NOMO-1 treated with DMSO at 0.1 percent for 48 hours (cell line): ENCODE measurements around the gene CD300A.

Experiments used
- DNase-seq: peaks from one replicate; lab custom pipeline; 2025; ENCODE audit not compliant: unreplicated experiment; lab: John Stamatoyannopoulos, UW

Gene CD300A

GRCh38 chr17:74466111-74466827, at the start of gene CD300A:
Gene CD300A, plus strand, starts transcription at chr17:74466634. Its CDS starts 70 bp downstream, at chr17:74466704.
- peak; percentile 84 for DNase-seq

GRCh38 chr17:74417178-74418045, 49.0 kb upstream of the CD300A start:
- DNase-seq: peak; percentile 10

- no peak for DNase-seq
These were observed 46.5 kb upstream of the CD300A start for GRCh38 chr17:74419928-74420411.

- DNase-seq: no peak
These were observed 42.3 kb upstream of the CD300A start for GRCh38 chr17:74424117-74424516.

GRCh38 chr17:74424657-74425056, 41.8 kb upstream of the CD300A start:
- no peak for DNase-seq

GRCh38 chr17:74426551-74427047, 39.8 kb upstream of the CD300A start:
- DNase-seq: no peak

GRCh38 chr17:74427048-74427762, 39.2 kb upstream of the CD300A start:
- DNase-seq: no peak

GRCh38 chr17:74427763-74428153, 38.7 kb upstream of the CD300A start:
- no peak for DNase-seq

- no peak for DNase-seq
These were observed 36.6 kb upstream of the CD300A start for GRCh38 chr17:74429604-74430384.

- no peak for DNase-seq
These were observed 36.1 kb upstream of the CD300A start for GRCh38 chr17:74430385-74430705.

- peak; percentile 26 for DNase-seq
These were observed 35.5 kb upstream of the CD300A start for GRCh38 chr17:74430706-74431567.

- peak; percentile 32 for DNase-seq
These were observed 34.6 kb upstream of the CD300A start, which contains the start of gene GPRC5C for GRCh38 chr17:74431568-74432423. Gene GPRC5C, plus strand, starts transcription at chr17:74432088. Its CDS starts 7,689 bp downstream, at chr17:74439777.

- DNase-seq: no peak
These were observed 34.1 kb upstream of the CD300A start for GRCh38 chr17:74432424-74432690.

- DNase-seq: no peak
These were observed 33.6 kb upstream of the CD300A start for GRCh38 chr17:74432766-74433391.

- DNase-seq: no peak
These were observed 32.9 kb upstream of the CD300A start for GRCh38 chr17:74433421-74434121.

GRCh38 chr17:74435775-74436359, 30.6 kb upstream of the CD300A start:
- no peak for DNase-seq

GRCh38 chr17:74437702-74438101, 28.7 kb upstream of the CD300A start:
- DNase-seq: peak; percentile 17
